GM12801 (cell line): ENCODE measurements around the gene ATP7B.

Source experiments
- TF ChIP-seq, protein P1 (sequence below): IDR thresholded peaks from one replicate; pipeline ENCODE4 v1.5.1; 2011; ENCODE audit warnings: control low read depth; ENCODE audit not compliant: insufficient read length; ENCODE audit errors: extremely low read depth

Gene ATP7B

DNA sequence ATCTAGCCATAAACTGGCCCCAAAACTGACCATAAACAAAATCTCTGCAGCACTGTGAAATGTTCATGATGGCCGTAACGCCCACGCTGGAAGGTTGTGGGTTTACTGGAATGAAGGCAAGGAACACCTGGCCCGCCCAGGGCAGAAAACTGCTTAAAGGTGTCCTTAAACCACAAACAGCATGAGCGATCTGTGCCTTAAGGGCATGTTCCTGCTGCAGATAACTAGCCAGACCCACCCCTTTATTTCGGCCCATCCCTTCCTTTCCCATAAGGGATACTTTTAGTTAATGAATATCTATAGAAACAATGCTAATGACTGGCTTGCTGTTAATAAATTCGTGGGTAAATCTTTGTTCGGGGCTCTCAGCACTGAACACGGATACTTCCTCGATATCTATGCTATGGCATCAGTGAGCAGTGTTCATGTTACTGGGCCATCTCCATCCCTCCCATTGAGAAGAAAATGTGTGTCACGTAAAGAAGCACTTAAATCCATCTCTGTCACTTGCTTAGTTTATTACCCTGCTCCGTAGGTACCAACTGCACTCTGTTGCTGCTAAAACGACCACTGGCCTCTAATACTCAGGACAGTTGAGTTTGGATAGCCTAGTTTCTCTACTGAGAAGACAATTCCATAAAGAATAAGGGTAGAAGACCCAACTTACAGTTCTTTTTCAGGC is 5.3 kb downstream of the ATP7B start:
- TF ChIP-seq, protein P1, sequence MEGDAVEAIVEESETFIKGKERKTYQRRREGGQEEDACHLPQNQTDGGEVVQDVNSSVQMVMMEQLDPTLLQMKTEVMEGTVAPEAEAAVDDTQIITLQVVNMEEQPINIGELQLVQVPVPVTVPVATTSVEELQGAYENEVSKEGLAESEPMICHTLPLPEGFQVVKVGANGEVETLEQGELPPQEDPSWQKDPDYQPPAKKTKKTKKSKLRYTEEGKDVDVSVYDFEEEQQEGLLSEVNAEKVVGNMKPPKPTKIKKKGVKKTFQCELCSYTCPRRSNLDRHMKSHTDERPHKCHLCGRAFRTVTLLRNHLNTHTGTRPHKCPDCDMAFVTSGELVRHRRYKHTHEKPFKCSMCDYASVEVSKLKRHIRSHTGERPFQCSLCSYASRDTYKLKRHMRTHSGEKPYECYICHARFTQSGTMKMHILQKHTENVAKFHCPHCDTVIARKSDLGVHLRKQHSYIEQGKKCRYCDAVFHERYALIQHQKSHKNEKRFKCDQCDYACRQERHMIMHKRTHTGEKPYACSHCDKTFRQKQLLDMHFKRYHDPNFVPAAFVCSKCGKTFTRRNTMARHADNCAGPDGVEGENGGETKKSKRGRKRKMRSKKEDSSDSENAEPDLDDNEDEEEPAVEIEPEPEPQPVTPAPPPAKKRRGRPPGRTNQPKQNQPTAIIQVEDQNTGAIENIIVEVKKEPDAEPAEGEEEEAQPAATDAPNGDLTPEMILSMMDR: no peak

DNA sequence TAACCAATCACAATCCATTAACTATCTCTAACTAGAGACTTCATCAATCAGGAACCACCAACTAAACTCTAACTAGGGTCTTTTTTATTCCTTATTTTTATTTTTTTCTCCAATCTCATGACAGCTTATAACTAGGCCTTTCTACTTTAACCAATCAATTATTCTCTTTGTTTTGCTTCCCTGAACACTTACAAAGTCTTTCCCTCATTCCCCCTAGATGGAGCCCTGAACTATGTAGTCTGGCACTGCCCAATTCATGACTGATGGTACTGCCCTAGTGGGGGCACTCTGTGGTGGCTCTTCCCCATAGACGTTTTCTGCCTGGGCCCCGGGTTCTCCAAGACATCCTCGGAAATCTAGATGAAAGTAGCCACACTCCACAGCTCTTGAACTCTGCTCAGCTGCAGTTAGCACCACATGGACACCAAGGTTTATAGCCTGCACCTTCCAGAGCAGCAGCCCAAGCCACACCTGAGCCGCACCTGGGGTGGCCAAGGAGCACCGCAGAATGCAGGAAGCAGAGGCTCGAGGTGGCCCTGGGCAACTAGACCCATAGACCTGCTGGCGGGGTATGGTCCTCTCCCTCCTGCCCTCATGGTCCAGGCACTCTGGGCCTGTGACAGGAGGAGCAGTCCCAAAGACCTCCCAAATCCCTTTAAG is 6.6 kb downstream of the ATP7B start:
- TF ChIP-seq, protein P1: no peak

DNA sequence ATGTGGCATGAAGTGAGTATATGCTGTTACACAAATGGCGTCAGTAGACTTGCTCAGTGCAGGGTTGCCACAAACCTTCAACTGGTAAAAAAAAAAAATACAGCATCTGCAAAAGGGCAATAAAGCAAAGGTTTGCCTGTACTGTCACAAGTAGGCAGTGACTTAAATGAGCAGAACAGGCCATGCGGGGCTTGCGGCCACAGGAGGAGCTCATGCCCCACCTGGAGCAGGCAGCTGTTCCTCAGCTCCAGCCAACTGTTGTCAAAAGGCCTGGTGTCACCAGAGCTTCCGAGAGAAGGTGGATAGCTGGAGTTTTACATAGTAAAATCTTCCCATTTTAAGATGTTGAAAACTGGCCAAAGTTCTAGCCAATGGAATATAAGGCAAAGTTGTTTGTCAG is 7.7 kb downstream of the ATP7B start:
- TF ChIP-seq, protein P1: no peak

DNA sequence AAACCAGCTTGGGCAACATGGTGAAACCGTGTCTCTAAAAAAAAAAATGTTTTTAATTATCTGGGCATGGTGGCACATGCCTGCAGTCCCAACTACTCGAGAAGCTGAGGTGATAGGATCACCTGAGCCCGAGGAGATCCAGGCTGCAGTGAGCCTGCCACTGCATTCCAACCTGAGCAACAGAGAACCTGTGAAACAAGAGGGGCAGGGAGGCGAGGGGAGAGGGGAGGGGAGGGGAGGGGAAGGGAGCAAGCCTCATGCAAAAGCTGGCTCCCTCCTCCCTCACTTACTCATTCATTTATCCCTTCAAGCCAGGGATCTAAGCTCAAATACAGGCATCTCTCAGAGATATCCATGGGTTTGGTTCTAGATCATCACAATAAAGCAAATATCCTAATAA is 8.9 kb downstream of the ATP7B start:
- TF ChIP-seq, protein P1: no peak

DNA sequence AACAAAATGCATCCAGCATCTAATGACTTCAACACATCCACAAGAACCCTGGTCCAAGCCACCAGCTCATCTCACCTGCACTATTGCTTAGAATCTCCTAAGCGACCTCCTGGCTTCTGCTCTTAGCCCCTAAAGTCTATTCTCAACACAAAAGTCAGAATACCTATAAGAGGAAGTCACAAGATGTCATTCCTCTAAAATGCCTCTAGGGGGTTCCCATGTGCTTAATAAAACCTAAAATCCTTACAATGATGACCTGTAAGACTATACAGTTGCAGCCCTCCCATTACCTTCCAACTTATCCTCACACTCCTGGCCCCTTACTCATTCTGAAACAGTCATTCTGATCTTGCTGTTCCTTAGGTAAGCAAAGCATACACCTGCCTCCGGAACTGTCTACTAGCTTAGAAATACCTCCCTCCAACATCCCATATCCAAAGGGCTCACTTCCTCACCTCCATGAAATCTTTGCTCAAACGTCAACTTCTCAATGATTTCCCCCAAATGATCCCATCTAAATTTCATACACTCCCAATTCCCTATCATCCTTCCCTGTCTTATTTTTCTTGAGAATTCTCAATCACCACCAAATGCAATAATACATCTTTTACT is 10.0 kb downstream of the ATP7B start:
- TF ChIP-seq, protein P1: no peak

DNA sequence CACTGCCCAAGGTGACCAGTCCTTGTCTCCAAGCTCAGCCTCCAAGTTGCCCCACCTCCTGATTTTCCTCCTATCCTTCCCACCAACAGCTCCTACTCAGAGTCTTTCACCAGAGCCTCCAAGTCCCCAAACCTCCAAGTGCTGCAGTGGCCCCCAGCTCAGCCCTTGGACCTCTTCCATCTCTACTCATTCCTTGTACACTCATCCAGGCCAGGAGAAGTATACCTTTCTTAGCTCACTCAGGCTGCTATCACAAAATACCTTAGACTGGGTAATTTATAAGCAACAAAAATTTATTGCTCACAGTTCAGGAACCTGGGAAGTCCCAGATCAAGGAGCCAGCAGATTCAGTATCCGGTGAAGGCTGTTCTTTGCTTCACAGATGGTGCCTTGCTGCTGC is 11.3 kb downstream of the ATP7B start:
- TF ChIP-seq, protein P1: no peak

DNA sequence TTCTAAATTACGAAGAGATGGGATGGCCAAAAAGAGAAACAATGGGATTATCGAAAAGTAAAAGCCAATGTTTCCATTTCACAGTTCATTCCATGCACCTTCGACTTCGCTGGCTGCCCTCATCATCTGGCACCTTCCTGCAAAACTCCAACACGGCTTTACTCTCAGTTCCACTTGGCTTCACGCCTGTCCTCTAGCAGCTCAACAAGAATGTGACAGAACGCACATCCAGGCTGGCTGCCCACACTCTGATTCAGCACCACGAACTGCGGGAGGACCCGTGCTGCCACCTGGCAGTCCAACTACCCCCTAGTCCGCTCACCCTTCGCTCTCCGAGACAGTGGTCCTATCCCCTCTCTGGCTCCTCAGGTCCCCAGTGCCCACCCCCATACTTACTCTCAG is 11.7 kb downstream of the ATP7B start:
- TF ChIP-seq, protein P1: no peak
